ENCODE measurements around the gene NR2C2.

GRCh38 chr3:15051531-15051930 is 104.1 kb downstream of the NR2C2 start:
- peak; percentile 65 for TF ChIP-seq CTCF (conservative IDR thresholded peaks at IDR 0.05)
- TF ChIP-seq ZFX (IDR thresholded peaks at IDR 0.05) = no peak
